ENCODE measurements around the gene EFCAB10.

GRCh38 chr7:105619590-105619989 lies 38.3 kb upstream of the EFCAB10 start:
- TF ChIP-seq CTCF (IDR thresholded peaks at IDR 0.05), result no peak
- TF ChIP-seq POLR2A (IDR thresholded peaks at IDR 0.05), result no peak
